ENCODE data around the gene ZC3H4. TPM values are rescaled to one million over a fixed set of nuclear protein-coding genes. Genes with fewer than 3 reads are reported as not detected.

The ZC3H4 gene
- total and polyA plus RNA-seq, 2 of the 8 experiments (the other 6 are each of a cell fraction or from before 2014, with no cell fraction given): 6.6 to 92.0 TPM

- TF ChIP-seq CHD7 (IDR thresholded peaks at IDR 0.05; ENCODE audit: insufficient replicate concordance, low read length) (peak; percentile 74), RNF2 (IDR thresholded peaks at IDR 0.05; ENCODE audit: borderline replicate concordance, low read depth, low read length, missing control alignments, poor library complexity, severe bottlenecking) (no peak), EGR1 (IDR thresholded peaks at IDR 0.05; ENCODE audit: borderline replicate concordance, low read depth, low read length) (no peak), BCL11A (IDR thresholded peaks at IDR 0.05; ENCODE audit: low read depth in 2 of 2, low read length in 2 of 2) (no peak), TAF1 (IDR thresholded peaks at IDR 0.05; ENCODE audit: low read depth, low read length) (no peak), USF2 (IDR thresholded peaks at IDR 0.05; ENCODE audit: low read length) (no peak), SIX5 (IDR thresholded peaks at IDR 0.05; ENCODE audit: low read depth, low read length) (no peak), HDAC6 (IDR thresholded peaks at IDR 0.05; ENCODE audit: low read depth, low read length) (no peak)
These were observed 44.1 kb upstream of the ZC3H4 start (continued) for GRCh38 chr19:47157431-47158321.
